HG03432 (cell line): ENCODE data around the gene FBN2.
"Not testable (repeated sequence)": the region's sequence is repeated elsewhere in the genome, so short reads cannot be mapped to it uniquely, and the experiment has no call there.

Experiments
- ATAC-seq: cut with Tn5 transposase; IDR thresholded peaks from one replicate; pipeline ENCODE4 v1.9.1; 2021; ENCODE audit warnings: mild to moderate bottlenecking, moderate library complexity; ENCODE audit not compliant: unreplicated experiment

Gene FBN2

DNA sequence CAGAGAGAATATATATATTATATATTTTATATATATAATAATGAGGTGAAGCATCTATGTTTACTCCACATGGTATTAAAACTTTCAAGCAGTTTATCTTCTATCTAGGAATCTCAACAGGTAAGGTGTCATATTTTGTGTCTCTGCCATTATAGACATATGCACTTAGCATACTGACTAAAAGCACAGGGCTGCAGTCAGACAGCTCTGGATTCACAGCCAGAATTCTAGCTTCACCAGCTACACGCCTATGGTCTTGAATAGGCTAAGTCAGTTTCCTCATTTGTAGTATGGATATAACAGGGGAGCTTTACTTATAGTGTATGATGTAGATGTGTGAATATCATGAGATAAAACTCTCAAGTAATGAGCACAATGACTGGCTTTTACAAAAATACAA, 57.9 kb downstream of the FBN2 start:
- ATAC-seq, result no peak

DNA sequence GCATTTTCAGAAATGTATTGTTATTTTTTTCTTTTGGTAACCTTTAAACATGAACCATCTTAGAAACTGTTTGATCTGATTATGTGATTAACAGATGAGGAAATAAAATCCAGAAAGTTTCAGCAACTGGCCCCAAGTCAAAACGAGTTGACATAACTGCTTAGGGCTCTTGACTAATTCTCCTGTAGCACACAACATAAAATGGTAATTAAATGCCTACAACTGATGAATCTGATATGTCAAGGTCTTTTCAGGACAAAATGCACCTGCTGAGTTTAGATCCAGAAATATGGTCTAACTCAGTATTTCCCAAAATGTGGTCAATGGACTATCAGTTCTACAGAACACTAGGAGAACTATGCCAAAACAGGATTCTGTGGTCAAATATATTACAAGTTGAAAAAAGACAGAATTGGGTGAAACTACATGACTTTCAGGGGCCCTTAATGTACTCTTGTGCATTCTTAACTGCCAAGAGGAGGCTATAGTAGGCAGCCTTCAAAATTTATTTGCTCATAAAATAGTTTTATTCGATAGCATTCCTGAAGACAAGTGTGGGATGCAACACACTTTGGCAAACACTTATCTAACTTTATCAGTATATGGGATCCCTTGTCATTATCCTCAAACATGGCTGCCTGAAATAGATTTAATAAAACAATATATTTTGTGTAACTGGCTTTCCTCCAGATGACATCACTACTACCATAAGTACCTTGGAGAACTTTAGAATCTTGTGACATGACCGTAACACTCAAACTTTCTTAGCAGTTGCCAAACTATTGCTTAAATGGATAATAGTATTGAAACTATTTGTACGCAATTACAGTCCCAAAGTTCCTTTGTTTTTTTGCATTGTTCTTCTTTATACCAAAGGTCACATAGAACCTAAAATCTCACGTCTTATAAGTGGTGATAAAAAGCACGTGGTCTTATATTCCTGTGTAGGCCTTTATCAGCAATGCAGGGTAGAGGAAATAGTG, 59.4 kb downstream of the FBN2 start:
- ATAC-seq, result no peak

DNA sequence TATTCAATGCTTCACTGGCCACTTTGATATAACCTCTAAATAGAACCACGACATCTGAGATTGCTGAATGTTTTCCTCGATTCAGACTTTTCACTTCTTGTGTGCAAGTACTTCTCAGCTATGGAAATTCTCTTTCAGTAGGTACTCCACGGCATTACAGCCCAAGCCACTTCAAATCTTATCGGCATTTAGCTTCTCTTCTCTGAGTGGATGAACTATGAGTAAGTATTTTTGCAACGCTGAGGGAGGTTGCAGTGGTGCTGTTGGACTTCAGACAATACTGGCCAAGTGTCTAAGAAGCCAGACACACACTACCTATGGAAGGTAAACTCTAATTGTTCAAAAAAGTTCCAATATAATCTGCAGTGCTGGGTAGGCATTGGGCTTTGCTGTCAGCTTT, 60.1 kb downstream of the FBN2 start:
- ATAC-seq, result no peak

DNA sequence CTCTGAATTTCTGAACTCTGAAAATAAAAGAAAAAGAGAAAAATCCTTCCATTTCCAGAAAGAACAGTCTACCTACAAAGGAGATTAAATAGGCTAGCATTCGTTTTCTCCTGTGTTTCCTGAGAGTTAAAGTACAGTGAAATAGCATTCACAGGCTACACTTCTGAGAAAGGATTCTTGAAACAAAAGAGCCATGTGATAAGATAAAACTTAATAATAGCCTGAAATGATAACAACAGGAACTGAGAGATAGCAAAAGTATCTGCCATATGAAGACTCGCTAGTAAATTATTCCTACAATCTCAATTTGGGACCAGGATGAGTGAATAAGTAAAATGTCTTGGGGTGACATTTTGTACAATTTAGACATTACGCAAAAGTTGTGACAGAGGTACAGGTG, 62.4 kb downstream of the FBN2 start:
- no peak for ATAC-seq

DNA sequence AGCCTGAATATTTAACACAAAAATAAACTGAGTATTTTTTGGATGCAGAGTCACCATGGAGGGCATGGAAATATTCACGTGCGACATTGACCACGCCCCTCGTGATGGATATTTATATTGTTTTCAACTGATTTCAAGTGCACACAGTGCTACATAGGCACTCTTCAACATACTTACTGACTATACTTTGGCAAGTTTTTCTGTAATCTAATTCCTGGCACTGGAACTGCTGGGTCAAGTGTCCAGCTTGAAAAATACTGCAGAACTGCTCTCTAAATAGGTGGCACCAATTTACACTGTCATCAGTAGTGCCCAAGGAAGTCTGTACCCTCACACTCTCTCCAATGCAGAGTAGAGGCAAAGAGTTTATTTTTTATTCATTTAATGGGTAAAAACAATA, 65.1 kb downstream of the FBN2 start:
- ATAC-seq, result no peak

DNA sequence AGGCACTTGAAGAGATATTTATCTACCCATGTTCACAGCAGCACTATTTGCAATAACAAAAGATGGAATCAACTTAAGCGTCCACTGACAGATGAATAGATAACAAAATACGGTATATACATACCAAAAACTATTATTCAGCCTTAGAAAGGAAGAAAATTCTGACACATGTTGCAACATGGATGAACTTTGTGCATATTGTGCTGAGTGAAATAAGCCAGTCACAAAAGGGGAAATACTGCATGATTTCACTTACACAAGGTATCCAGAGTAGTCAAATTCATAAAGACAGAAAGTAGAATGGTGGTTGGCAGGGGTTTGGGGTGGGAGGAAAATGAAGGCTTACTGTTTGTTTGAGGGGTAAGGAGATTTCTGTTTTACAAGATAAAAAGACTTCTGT, 66.0 kb downstream of the FBN2 start:
- ATAC-seq, result no peak

DNA sequence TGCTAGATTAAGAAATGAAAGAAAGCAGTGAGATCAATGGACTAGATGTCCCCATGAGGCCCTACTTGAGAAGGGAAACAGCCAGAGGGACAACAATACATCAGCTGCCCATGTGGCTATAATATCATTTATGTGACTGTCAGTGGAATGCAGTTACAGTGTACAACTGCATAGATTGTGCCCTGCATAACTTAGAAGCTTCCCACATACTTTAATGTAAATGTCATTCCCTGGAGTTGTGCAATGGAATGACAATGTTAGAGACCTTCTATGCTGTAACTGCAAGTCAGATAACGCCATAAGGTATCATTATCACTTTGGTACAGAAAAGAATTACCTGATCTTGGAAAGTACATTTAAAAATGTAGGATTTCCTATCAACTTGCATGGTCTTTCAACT, 67.4 kb downstream of the FBN2 start:
- no peak for ATAC-seq

DNA sequence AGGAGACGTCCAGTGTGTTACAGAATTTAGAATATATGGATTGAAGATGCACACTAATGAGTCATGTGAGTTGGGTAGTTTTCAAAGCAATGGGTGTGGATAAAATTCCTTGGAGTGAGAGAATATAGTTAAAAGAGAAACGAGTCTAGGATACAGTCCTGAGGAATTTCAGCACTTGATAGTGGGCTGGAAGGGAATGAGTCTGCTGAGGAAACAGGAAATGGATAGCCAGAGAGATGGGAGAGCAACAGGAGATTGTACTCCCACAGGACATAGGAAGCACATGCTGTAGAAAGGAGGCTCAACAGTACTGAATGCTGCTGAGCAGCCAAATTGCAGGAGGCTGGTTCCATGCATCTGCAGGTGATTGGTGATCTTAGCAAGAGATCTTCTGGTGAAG, 68.1 kb downstream of the FBN2 start:
- no peak for ATAC-seq

DNA sequence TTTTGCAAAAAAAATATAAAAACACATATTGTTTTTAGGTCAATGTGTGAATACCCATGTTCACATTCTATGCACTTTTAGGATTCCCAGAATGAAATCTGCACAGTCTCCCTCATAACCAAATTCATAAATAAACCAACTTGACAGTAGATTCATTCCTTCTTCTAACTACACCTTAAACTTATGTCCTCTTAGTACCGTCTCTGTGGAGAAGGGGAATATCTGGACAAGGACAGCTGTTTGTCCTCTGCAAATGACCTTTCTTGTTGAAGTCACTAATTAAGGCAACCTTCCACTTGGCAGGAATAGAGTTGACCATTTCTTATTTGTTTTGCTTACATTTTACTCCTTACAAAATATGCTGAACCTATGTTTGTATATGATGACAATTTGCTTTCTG, 71.1 kb downstream of the FBN2 start:
- no peak for ATAC-seq

DNA sequence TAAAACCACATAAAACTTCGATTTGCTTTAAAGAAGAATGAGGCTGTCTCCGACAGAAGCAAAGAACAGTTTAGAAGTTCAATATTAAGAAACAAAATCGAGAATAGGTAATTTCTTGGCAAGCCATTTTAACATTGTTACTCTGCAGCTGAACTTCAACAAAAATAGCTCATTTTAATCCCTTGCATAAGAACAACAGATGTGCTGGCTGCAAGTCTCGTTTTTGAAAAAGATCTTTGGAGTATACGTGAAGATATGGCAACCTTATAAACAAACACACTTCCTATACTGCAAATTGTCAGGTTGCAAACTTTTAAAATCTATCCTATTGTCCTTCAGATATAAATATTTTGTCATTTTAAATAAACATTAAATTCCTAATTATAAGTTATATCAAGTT, 71.5 kb downstream of the FBN2 start:
- no peak for ATAC-seq

DNA sequence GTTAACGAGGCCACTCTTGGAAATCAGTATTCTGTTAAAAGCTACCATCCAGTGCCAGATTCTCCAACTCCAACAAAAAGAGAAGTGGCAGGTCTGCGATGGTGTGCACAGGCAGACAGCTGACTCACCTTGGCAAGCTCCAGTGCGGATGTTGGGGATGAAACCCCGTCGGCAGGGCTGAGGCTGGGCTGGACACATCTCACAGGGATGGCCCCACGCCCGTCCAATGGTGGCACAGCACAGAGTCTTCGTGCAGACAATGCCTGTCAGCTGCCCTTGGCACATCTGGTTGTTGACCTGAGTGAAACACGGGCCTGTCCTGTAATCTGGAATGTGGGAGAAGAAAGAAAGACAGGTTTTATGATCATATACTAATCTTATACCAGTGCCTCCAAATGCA, 73.4 kb downstream of the FBN2 start:
- no peak for ATAC-seq

DNA sequence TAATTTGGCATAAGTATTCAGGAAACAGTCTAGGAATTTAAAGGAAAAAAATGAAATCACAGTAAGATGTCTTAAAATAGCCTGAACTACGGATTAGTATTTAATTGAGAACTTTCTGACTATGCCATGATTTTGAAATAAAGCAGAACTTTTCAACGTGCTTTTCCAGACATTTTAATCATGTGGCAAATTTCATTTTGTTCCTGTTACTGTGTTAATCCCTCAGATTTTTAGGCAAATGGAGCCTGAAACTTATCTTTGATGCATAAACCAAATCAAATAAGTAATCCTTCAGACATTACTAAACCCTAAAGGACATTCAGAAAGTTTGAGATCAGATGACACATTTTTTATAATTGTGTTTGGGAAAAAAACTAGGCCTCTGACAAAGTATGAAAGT, 75.7 kb downstream of the FBN2 start:
- no peak for ATAC-seq

DNA sequence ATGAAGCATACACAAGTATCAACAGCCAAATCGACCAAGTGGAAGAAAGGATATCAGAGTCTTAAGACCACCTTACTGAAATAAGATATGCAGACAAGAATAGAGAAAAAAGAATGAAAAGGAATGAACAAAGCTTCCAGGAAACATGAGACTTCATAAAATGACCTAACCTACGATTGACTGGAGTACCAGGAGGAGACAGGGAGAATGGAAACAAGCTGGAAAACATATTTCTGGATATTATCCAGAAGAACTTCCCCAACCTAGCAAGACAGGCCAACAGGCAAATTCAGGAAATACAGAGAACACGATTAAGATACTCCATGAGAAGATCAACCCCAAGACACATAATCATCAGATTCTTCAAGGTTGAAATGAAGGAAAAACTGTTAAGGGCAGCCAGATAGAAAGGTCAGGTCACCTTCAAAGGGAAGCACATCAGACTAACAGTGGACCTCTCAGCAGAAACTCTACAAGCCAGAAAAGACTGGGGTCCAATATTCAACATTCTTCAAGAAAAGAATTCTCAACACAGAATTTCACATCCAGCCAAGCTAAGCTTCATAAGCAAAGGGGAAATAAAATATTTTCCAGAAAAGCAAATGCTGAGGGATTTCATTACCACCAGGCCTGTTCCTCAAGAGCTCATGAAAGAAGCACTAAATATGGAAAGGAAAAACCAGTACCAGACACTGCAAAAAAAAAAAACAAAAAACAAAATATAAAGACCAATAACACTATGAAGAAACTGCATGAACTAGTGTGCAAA, 80.7 kb downstream of the FBN2 start:
- ATAC-seq, result not testable (repeated sequence)

DNA sequence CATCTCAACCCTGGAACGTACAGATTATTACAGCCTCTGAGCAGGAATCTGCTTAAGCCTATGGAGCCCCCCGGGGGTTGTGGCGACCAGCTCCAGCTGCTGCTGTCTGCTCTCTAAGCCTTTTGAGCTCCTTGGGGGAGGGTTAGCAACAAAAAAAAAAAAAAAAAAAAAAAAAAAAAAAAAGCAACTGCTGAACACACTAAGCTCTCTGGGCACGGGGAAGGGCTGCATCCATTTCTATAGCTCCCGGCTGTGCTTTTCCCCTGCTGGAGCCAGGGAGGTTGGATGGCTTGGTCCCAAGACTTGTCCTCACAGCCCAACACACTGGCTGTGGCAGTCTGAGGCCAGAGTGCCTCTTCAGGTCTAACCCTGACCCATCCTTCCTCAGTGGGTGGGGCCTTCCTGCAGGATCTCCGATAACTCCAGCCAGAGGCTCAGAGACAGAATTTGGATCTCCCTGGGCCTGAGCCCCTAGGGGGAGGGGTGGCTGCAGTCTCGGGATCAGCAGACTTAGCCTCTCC, 82.1 kb downstream of the FBN2 start:
- ATAC-seq, result no peak

DNA sequence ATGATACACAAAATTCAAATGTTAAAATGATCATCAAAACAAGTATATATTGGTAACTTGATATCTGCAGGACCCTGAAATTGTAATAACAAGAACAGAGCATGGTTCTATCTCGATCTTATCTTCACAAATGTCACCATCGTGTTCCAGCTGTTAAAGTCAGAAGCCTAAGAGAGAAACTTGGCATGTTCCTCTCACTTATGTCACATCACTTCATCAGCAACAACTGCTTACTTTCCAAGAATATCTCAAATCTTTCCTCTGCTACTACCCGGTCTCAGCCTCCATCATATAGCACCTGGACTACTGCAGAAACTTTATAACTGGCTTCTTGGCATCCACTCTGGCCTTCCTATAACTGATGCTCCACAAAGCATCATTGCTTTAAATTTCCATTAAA, 84.9 kb downstream of the FBN2 start:
- ATAC-seq, result no peak

DNA sequence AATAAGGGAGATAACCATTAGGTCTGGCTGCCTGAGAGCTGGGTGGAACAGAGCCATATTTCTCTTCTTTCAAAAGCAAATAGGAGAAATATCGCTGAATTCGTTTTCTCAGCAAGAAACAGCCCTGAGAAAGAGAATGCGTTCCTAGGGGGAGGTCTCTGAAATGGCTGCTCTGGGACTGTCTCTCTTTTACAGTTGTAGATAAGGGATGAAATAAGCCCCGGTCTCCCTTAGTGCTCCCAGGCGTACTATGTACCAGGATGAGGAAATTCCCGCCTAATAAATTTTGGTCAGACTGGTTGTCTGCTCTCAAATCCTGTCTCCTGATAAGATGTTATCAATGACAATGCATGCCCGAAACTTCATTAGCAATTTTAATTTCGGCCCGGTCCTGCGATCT, 90.8 kb downstream of the FBN2 start:
- not testable (repeated sequence) for ATAC-seq

DNA sequence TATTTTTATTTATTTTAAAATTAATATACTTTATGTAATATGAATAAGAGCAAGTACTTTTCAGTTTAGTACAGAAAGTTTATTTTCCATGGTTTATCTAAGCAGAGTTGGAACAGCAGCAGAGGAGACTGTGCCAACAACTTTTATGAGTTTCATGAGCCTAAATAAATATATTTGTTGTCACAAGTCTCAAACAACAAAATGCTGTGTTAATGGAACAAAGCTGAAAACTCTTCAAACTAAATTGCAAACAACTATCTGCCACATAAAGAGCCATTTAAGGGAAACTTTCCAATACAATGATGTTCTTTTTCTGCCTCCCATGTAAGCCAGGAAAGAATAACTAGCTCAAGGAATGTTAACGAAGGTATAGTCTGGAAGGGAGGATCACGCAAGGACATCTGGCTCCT, 96.1 kb downstream of the FBN2 start:
- no peak for ATAC-seq

DNA sequence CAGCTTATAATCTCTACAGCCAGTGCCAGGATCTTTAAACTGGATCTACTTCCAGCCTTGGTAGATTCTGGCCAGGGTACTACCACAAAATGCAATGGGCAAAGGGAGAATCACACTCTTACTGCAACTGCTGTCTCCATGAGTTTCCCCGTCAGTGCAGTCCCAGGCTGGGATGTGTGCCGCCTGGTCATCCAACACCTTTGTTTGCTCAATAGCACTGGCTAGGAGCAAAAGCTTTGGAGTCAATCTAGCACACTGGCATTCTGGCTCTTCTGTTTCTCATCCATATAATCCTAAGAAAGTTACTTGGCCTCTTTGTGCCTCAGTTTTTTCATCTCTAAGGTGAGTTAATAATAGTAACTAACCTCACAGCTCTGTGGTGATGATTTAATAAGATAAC, 96.9 kb downstream of the FBN2 start:
- no peak for ATAC-seq

DNA sequence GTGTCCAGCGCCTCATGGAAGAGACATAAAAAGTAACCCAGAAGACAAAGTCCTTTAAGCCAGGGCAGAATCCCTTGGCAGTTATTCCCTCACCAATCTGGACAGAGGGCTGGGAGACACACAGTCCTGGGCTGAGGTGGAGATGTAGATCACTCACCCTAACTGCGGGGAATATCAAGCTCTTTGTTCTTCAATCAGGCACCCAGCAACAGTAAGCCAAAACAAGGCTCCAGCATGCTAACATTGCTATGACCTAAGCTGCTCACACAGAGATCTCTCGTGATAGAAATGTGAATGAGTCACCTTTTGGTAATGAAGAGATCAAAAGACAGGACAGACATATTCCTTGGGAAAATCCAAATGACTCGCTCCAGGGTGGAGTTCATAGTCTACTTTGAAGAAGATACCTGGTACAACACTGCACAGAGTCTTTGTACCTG, 101.3 kb downstream of the FBN2 start:
- ATAC-seq, result no peak

DNA sequence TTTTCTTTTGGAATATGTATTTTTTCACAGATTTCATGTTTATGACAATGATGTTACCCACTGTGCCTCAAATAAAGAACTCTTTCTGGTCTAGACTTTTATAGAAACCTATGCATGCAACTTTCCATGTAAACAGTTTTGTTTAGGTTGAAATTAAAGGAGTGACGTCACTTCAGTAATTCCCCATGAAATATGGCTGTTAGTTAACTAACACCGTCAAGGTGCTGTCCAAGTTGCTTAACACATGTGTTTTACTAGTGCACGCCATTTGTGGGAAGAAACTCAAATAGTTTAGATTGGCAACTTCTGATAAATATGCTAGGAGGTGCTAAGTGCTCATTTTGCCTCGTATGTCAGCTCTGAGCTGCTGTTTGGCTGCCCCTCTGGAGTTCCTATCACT, 102.2 kb downstream of the FBN2 start:
- no peak for ATAC-seq

DNA sequence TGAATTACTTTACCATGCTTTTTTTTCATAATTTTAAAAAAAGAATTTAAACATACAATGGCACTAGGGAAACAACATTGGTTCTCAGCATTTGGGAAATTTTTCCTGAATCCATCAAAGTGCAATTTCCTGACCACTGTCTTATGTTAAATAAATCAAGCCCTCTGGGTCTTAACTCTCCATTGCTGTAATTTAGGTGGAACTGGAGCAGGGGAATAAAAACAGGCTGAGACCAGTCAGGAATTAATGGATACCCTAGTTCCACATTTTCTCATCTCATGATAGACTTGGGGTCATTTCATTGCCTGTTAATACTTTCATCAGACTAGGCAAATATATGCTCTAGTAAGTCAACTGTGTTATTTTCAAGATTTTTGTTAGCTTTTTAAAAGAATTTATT, 103.1 kb downstream of the FBN2 start:
- no peak for ATAC-seq

DNA sequence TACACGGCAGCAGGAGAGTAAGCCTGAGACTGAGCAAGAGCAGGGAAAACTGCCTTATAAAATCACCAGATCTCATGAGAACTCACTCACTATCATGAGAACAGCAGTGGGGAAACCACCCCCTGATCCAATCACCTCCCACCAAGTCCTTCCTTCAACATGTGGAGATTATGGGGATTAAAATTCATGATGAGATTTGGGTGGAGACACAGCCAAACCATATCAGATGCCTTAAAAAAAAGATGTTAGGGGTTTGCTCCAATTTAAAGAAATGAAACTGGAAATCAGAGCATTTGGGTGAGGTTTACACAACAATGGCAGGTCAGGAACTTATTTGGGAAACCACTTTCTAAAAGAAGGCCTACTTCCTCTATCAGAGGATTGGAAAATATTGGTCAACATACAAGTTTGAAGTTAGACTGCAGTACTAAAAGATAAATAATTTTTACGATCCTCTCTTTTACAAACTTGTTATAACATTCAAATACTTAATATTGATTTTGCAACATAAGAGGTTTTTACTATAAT, 105.1 kb downstream of the FBN2 start:
- ATAC-seq, result no peak
